Fibroblast of pulmonary artery (primary cell): ENCODE results near the gene SNX25.
"Not testable (repeated sequence)": the region's sequence is repeated elsewhere in the genome, so short reads cannot be mapped to it uniquely, and the experiment has no call there.

Experiments used
- DNase-seq: peaks from one replicate; pipeline ENCODE4 v3.0.0-alpha.2; 2010; ENCODE audit warnings: low read depth
- H3K4me3 ChIP-seq: replicated peaks from 2 replicates; pipeline ENCODE4 v1.5.1; 2011; ENCODE audit warnings: low read depth, mild to moderate bottlenecking, control low read depth, low read length, moderate library complexity
- CTCF ChIP-seq: IDR thresholded peaks from 2 replicates; pipeline ENCODE4 v1.5.1; 2011; ENCODE audit warnings: mild to moderate bottlenecking, control low read depth, low read length, inconsistent platforms; ENCODE audit errors: missing control alignments

Gene SNX25

GRCh38 chr4:185255868-185256267, 46.5 kb downstream of the SNX25 start:
- no peak overlapping the region for H3K4me3 ChIP-seq
- DNase-seq, result no peak
- no peak for TF ChIP-seq CTCF

- peak; percentile 59 for DNase-seq
- TF ChIP-seq CTCF, result no peak
- H3K4me3 ChIP-seq, result no peak overlapping the region
These were observed 47.0 kb downstream of the SNX25 start for GRCh38 chr4:185256446-185256845.

- TF ChIP-seq CTCF, result no peak
- no peak for DNase-seq
- no peak overlapping the region for H3K4me3 ChIP-seq
These were observed 47.7 kb downstream of the SNX25 start for GRCh38 chr4:185257086-185257485.

GRCh38 chr4:185257694-185258093, 48.3 kb downstream of the SNX25 start:
- no peak for DNase-seq
- no peak overlapping the region for H3K4me3 ChIP-seq
- TF ChIP-seq CTCF, result no peak

GRCh38 chr4:185258741-185259140, 49.3 kb downstream of the SNX25 start:
- H3K4me3 ChIP-seq, result not testable (repeated sequence)
- peak; percentile 67 for DNase-seq

GRCh38 chr4:185259719-185260118, 50.3 kb downstream of the SNX25 start:
- no peak for TF ChIP-seq CTCF
- H3K4me3 ChIP-seq, result no peak overlapping the region
- DNase-seq, result no peak

- H3K4me3 ChIP-seq, result no peak overlapping the region
- no peak for TF ChIP-seq CTCF
- no peak for DNase-seq
These were observed 52.5 kb downstream of the SNX25 start for GRCh38 chr4:185261946-185262345.

GRCh38 chr4:185263419-185263818, 54.0 kb downstream of the SNX25 start:
- no peak for TF ChIP-seq CTCF
- no peak for DNase-seq
- no peak overlapping the region for H3K4me3 ChIP-seq
